ENCODE measurements around the gene FAM83F.

GRCh38 chr22:39966470-39966869 is 28.3 kb upstream of the FAM83F start:
- TF ChIP-seq, protein P1, sequence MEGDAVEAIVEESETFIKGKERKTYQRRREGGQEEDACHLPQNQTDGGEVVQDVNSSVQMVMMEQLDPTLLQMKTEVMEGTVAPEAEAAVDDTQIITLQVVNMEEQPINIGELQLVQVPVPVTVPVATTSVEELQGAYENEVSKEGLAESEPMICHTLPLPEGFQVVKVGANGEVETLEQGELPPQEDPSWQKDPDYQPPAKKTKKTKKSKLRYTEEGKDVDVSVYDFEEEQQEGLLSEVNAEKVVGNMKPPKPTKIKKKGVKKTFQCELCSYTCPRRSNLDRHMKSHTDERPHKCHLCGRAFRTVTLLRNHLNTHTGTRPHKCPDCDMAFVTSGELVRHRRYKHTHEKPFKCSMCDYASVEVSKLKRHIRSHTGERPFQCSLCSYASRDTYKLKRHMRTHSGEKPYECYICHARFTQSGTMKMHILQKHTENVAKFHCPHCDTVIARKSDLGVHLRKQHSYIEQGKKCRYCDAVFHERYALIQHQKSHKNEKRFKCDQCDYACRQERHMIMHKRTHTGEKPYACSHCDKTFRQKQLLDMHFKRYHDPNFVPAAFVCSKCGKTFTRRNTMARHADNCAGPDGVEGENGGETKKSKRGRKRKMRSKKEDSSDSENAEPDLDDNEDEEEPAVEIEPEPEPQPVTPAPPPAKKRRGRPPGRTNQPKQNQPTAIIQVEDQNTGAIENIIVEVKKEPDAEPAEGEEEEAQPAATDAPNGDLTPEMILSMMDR (IDR thresholded peaks at IDR 0.05), result no peak
- TF ChIP-seq POLR2AphosphoS5 (IDR thresholded peaks at IDR 0.05; ENCODE audit: insufficient read depth in 1 of 2, low read depth in 1 of 2), result no peak
- TF ChIP-seq POLR2A (IDR thresholded peaks at IDR 0.05), result no peak

Data from vagina (tissue), 2 donors.